Measurements from ENCODE around the gene ANKZF1.

GRCh38 chr2:219199470-219200211 lies 30.0 kb upstream of the ANKZF1 start:
- TF ChIP-seq USF2 (IDR thresholded peaks at IDR 0.05; ENCODE audit: low read depth, low read length) = no peak
- TF ChIP-seq ELK1 (IDR thresholded peaks at IDR 0.05; ENCODE audit: borderline replicate concordance, low read depth, low read length) = no peak
